Esophagus squamous epithelium (tissue), 5 donors: Measurements from ENCODE around the gene CHPF2. TPM values are rescaled to one million over a fixed set of nuclear protein-coding genes. Genes with fewer than 3 reads are reported as not detected.

Experiments used
- DNase-seq: peaks from one replicate; lab custom pipeline; 2025; lab: John Stamatoyannopoulos, UW
- H3K27ac ChIP-seq, 4 donors: fragments of 200-600 bp; sonication (generic); one replicate each; pipeline ENCODE4 v1.5.1; 2016 to 2019; ENCODE audit warnings: mild to moderate bottlenecking in 1 of 4
- H3K27me3 ChIP-seq, 4 donors: fragments of 200-600 bp; sonication (generic); 1 replicate in 3 of 4; 2 replicates in 1 of 4; pipeline versions ENCODE4 v1.5.1 to v1.6.0; 2017 to 2021; ENCODE audit warnings: antibody characterized with exemption in 1 of 4
- H3K36me3 ChIP-seq, 3 donors: fragments of 200-600 bp; sonication (generic); one replicate each; pipeline ENCODE4 v1.5.1; 2016 to 2019
- H3K4me1 ChIP-seq, 3 donors: fragments of 200-600 bp; sonication (generic); one replicate each; pipeline ENCODE4 v1.5.1; 2017 to 2019
- H3K4me3 ChIP-seq, 4 donors: fragments of 200-600 bp; sonication (generic); 1 replicate in 3 of 4; 2 replicates in 1 of 4; pipeline ENCODE4 v1.5.1; 2016 to 2019; ENCODE audit warnings: mild to moderate bottlenecking in 2 of 4, moderate library complexity in 1 of 4
- H3K9me3 ChIP-seq, 3 donors: fragments of 200-600 bp; sonication (generic); one replicate each; pipeline ENCODE4 v1.5.1; 2016 to 2019
- CTCF ChIP-seq, 6 experiments: fragments of 450-650 bp in 4 of 6; fragments of 200-600 bp in 2 of 6; sonication (generic) in 2 of 6; IDR thresholded peaks; one replicate each; pipeline ENCODE4 v1.5.1; 2016 to 2019; ENCODE audit warnings: antibody characterized with exemption in 6 of 6, mild to moderate bottlenecking in 4 of 6, moderate library complexity in 4 of 6
- POLR2A ChIP-seq, 4 donors: fragments of 450-650 bp; IDR thresholded peaks; one replicate each; pipeline ENCODE4 v1.6.1; 2017; ENCODE audit warnings: antibody characterized with exemption in 4 of 4, mild to moderate bottlenecking in 4 of 4, moderate library complexity in 3 of 4
- WGBS, 2 donors: methylation state at CpG; one replicate each; pipeline ENCODE4 v1.1.5; 2018; 5-methylcytosine and 5-hydroxymethylcytosine counted together
- intact Hi-C: fragments of 100-400 bp; cut with DNase I; formaldehyde crosslinking; loops from one replicate; pipeline ENCODE4 v1.15.0; 2022
- total RNA-seq, 4 donors: library from RNA; depleted of rRNA; stranded (reverse); fragments of >200 nt; gene quantifications; one replicate each; pipeline ENCODE4 v1.1.0, GENCODE V29; 2016
- donor health status: DM: yes; HTN: yes; CAD: no.

Gene CHPF2
- total RNA-seq, 4 donors from 2014 or later: 21.8 to 23.5 (median 22.3) TPM

- intact Hi-C loops: no loop called here
- Histone ChIP-seq H3K9me3 (no peaks in the 10 kb centered on the region), H3K36me3 (no peaks in the 10 kb centered on the region), H3K4me3 (peak overlapping the region in 3 of 4 donors; percentile 34 to 68 (median 47)), H3K27me3 (peaks cover 0 to 53% (median 0%) of the 10 kb centered on the region in 4 donors), H3K4me1 (peaks cover 15 to 51% (median 21%) of the 10 kb centered on the region in 3 donors), H3K27ac (no peak overlapping the region)
- TF ChIP-seq CTCF (IDR thresholded peaks at IDR 0.05): no peak
- TF ChIP-seq POLR2A (IDR thresholded peaks at IDR 0.05): no peak
- no peak for DNase-seq
- WGBS, 2 donors: 60 to 88% methylated on average over 2 of the region's 8 CpGs
These were observed 45.3 kb downstream of the CHPF2 start for GRCh38 chr7:151277631-151278030.

GRCh38 chr7:151278949-151279348, 46.7 kb downstream of the CHPF2 start:
- H3K4me1 ChIP-seq: peaks cover 14 to 40% (median 21%) of the 10 kb centered on the region in 3 donors

GRCh38 chr7:151279868-151280267, 47.6 kb downstream of the CHPF2 start:
- intact Hi-C loops: no loop called here
- no peak for DNase-seq
- Histone ChIP-seq H3K4me1 (peaks cover 14 to 31% (median 21%) of the 10 kb centered on the region in 3 donors), H3K27ac (no peak overlapping the region), H3K9me3 (no peaks in the 10 kb centered on the region), H3K4me3 (no peak overlapping the region), H3K27me3 (peaks cover 0 to 72% (median 0%) of the 10 kb centered on the region in 4 donors), H3K36me3 (no peaks in the 10 kb centered on the region)
- no peak for TF ChIP-seq CTCF (IDR thresholded peaks at IDR 0.05)
- no peak for TF ChIP-seq POLR2A (IDR thresholded peaks at IDR 0.05)
- 85% methylated on average over 5 of the region's 5 CpGs; no CpG with 5 or more reads in 1 of the 2 donors for WGBS, 2 donors

More at GRCh38 chr7:151278949-151279348, 46.7 kb downstream of the CHPF2 start:
- Histone ChIP-seq H3K27me3 (peaks cover 0 to 66% (median 0%) of the 10 kb centered on the region in 4 donors), H3K27ac (no peak overlapping the region), H3K4me3 (no peak overlapping the region), H3K9me3 (no peaks in the 10 kb centered on the region), H3K36me3 (no peaks in the 10 kb centered on the region)
- DNase-seq: no peak
- no peak for TF ChIP-seq POLR2A (IDR thresholded peaks at IDR 0.05)
- no peak for TF ChIP-seq CTCF (IDR thresholded peaks at IDR 0.05)
- WGBS, 2 donors: 89 to 90% methylated on average over 11 of the region's 12 CpGs
- intact Hi-C loops: no loop called here

GRCh38 chr7:151280388-151281019, 48.2 kb downstream of the CHPF2 start:
- no peaks in the 10 kb centered on the region for H3K36me3 ChIP-seq
- no peaks in the 10 kb centered on the region for H3K9me3 ChIP-seq
- H3K4me1 ChIP-seq: peaks cover 14 to 24% (median 18%) of the 10 kb centered on the region in 3 donors
- intact Hi-C loops: no loop called here
- H3K27ac ChIP-seq: no peak overlapping the region
- no peak for DNase-seq
- no peak overlapping the region for H3K4me3 ChIP-seq
- WGBS, 2 donors: 87 to 89% methylated on average over 4 to 9 of the region's 9 CpGs
- TF ChIP-seq CTCF (IDR thresholded peaks at IDR 0.05): no peak
- no peak for TF ChIP-seq POLR2A (IDR thresholded peaks at IDR 0.05)
- H3K27me3 ChIP-seq: peaks cover 0 to 71% (median 0%) of the 10 kb centered on the region in 4 donors

DNA sequence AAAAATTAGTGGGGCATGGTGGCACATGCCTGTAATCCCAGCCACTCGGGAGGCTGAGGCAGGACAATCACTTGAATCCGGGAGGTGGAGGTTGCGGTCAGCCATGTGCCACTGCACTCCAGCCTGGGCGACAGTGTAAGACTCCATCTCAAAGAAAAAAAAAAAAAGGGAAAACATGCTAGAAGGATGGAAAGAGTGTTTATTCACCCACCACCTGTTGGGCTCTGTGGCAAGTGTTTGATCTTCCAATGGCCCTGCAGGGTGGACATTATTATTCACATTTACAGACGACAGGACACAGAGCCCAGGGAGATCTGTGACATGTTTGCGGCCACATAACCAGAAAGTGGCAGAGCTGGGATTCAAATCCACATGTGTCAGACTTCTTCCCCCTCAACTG, 49.4 kb downstream of the CHPF2 start:
- H3K36me3 ChIP-seq: no peaks in the 10 kb centered on the region
- no peaks in the 10 kb centered on the region for H3K9me3 ChIP-seq
- no peak overlapping the region for H3K27ac ChIP-seq
- peaks cover 0 to 62% (median 0%) of the 10 kb centered on the region in 4 donors for H3K27me3 ChIP-seq
- H3K4me3 ChIP-seq: no peak overlapping the region
- DNase-seq: no peak
- TF ChIP-seq CTCF (IDR thresholded peaks at IDR 0.05) (no peak), POLR2A (IDR thresholded peaks at IDR 0.05) (no peak)
- intact Hi-C loops: no loop called here
- H3K4me1 ChIP-seq: peaks cover 5 to 12% (median 7%) of the 10 kb centered on the region in 3 donors
- WGBS, 2 donors: 72 to 86% methylated on average over 6 of the region's 6 CpGs
